Measurements from ENCODE around the gene ANKIB1. TPM values are rescaled to one million over a fixed set of nuclear protein-coding genes. Genes with fewer than 3 reads are reported as not detected.

The ANKIB1 gene
- total RNA-seq, 1 experiment from 2014 or later = 24.4 TPM

- in situ Hi-C loops (cut with HindIII; ENCODE audit: low pct_unique_long_range_greater_than_20kb, low sequenced_read_pairs) = no loop called here
- no peak for DNase-seq (ENCODE audit: low read depth)
These were observed 14.0 kb downstream of the ANKIB1 start for GRCh38 chr7:92259610-92260247.

- no peak for DNase-seq (ENCODE audit: low read depth)
- in situ Hi-C loops (cut with HindIII; ENCODE audit: low pct_unique_long_range_greater_than_20kb, low sequenced_read_pairs) = no loop called here
These were observed 14.5 kb downstream of the ANKIB1 start for GRCh38 chr7:92260248-92260781.

- in situ Hi-C loops (cut with HindIII; ENCODE audit: low pct_unique_long_range_greater_than_20kb, low sequenced_read_pairs) = no loop called here
These were observed 20.9 kb downstream of the ANKIB1 start for GRCh38 chr7:92266415-92267241.

GRCh38 chr7:92268921-92269320 lies 23.1 kb downstream of the ANKIB1 start:
- in situ Hi-C loops (cut with HindIII; ENCODE audit: low pct_unique_long_range_greater_than_20kb, low sequenced_read_pairs) = no loop called here
- DNase-seq (ENCODE audit: low read depth) = no peak

More at GRCh38 chr7:92266415-92267241, 20.9 kb downstream of the ANKIB1 start:
- DNase-seq (ENCODE audit: low read depth) = no peak

GRCh38 chr7:92275327-92275726 lies 29.6 kb downstream of the ANKIB1 start:
- no peak for DNase-seq (ENCODE audit: low read depth)
- in situ Hi-C loops (cut with HindIII; ENCODE audit: low pct_unique_long_range_greater_than_20kb, low sequenced_read_pairs) = no loop called here

GRCh38 chr7:92276460-92276864 lies 30.7 kb downstream of the ANKIB1 start:
- DNase-seq (ENCODE audit: low read depth) = no peak
- in situ Hi-C loops (cut with HindIII; ENCODE audit: low pct_unique_long_range_greater_than_20kb, low sequenced_read_pairs) = no loop called here

- in situ Hi-C loops (cut with HindIII; ENCODE audit: low pct_unique_long_range_greater_than_20kb, low sequenced_read_pairs) = no loop called here
- no peak for DNase-seq (ENCODE audit: low read depth)
These were observed 33.7 kb downstream of the ANKIB1 start for GRCh38 chr7:92279396-92280031.

- DNase-seq (ENCODE audit: low read depth) = no peak
- in situ Hi-C loops (cut with HindIII; ENCODE audit: low pct_unique_long_range_greater_than_20kb, low sequenced_read_pairs) = no loop called here
These were observed 35.3 kb downstream of the ANKIB1 start for GRCh38 chr7:92281031-92281430.

GRCh38 chr7:92282221-92282814 lies 36.5 kb downstream of the ANKIB1 start:
- DNase-seq (ENCODE audit: low read depth) = no peak
- in situ Hi-C loops (cut with HindIII; ENCODE audit: low pct_unique_long_range_greater_than_20kb, low sequenced_read_pairs) = no loop called here

- in situ Hi-C loops (cut with HindIII; ENCODE audit: low pct_unique_long_range_greater_than_20kb, low sequenced_read_pairs) = no loop called here
- DNase-seq (ENCODE audit: low read depth) = no peak
These were observed 37.2 kb downstream of the ANKIB1 start for GRCh38 chr7:92282930-92283329.

GRCh38 chr7:92289321-92289720 lies 43.5 kb downstream of the ANKIB1 start:
- DNase-seq (ENCODE audit: low read depth) = no peak

GRCh38 chr7:92292981-92293380 lies 47.2 kb downstream of the ANKIB1 start:
- DNase-seq (ENCODE audit: low read depth) = no peak
- in situ Hi-C loops (cut with HindIII; ENCODE audit: low pct_unique_long_range_greater_than_20kb, low sequenced_read_pairs) = no loop called here

More at GRCh38 chr7:92289321-92289720, 43.5 kb downstream of the ANKIB1 start:
- in situ Hi-C loops (cut with HindIII; ENCODE audit: low pct_unique_long_range_greater_than_20kb, low sequenced_read_pairs) = no loop called here

- in situ Hi-C loops (cut with HindIII; ENCODE audit: low pct_unique_long_range_greater_than_20kb, low sequenced_read_pairs) = no loop called here
- DNase-seq (ENCODE audit: low read depth) = no peak
These were observed 48.3 kb downstream of the ANKIB1 start for GRCh38 chr7:92293896-92294590.

- in situ Hi-C loops (cut with HindIII; ENCODE audit: low pct_unique_long_range_greater_than_20kb, low sequenced_read_pairs) = no loop called here
- DNase-seq (ENCODE audit: low read depth) = no peak
These were observed 49.6 kb downstream of the ANKIB1 start for GRCh38 chr7:92295391-92295790.

GRCh38 chr7:92296235-92296634 lies 50.5 kb downstream of the ANKIB1 start:
- in situ Hi-C loops (cut with HindIII; ENCODE audit: low pct_unique_long_range_greater_than_20kb, low sequenced_read_pairs) = no loop called here

GRCh38 chr7:92296880-92297445 lies 51.2 kb downstream of the ANKIB1 start:
- DNase-seq (ENCODE audit: low read depth) = no peak
- in situ Hi-C loops (cut with HindIII; ENCODE audit: low pct_unique_long_range_greater_than_20kb, low sequenced_read_pairs) = no loop called here

More at GRCh38 chr7:92296235-92296634, 50.5 kb downstream of the ANKIB1 start:
- DNase-seq (ENCODE audit: low read depth) = no peak

- in situ Hi-C loops (cut with HindIII; ENCODE audit: low pct_unique_long_range_greater_than_20kb, low sequenced_read_pairs) = no loop called here
- DNase-seq (ENCODE audit: low read depth) = no peak
These were observed 52.0 kb downstream of the ANKIB1 start for GRCh38 chr7:92297736-92298135.

GRCh38 chr7:92303761-92304160 lies 58.0 kb downstream of the ANKIB1 start:
- in situ Hi-C loops (cut with HindIII; ENCODE audit: low pct_unique_long_range_greater_than_20kb, low sequenced_read_pairs) = no loop called here
- peak; percentile 3 for DNase-seq (ENCODE audit: low read depth)

Data from Caki2 (cell line).